Esophagus squamous epithelium (tissue), 4 donors: Measurements from ENCODE around the gene NEK4.

Source experiments
- CTCF ChIP-seq, 6 experiments: fragments of 450-650 bp in 4 of 6; fragments of 200-600 bp in 2 of 6; sonication (generic) in 2 of 6; IDR thresholded peaks; one replicate each; pipeline ENCODE4 v1.5.1; 2016 to 2019; ENCODE audit warnings: antibody characterized with exemption in 6 of 6, mild to moderate bottlenecking in 4 of 6, moderate library complexity in 4 of 6
- POLR2A ChIP-seq, 4 donors: fragments of 450-650 bp; IDR thresholded peaks; one replicate each; pipeline ENCODE4 v1.6.1; 2017; ENCODE audit warnings: antibody characterized with exemption in 4 of 4, mild to moderate bottlenecking in 4 of 4, moderate library complexity in 3 of 4

GRCh38 chr3:52781741-52782140 is 11.0 kb upstream of the NEK4 start:
- TF ChIP-seq POLR2A (IDR thresholded peaks at IDR 0.05) (no peak), CTCF (IDR thresholded peaks at IDR 0.05) (no peak)
